ENCODE data around the gene KCNK3. TPM values are rescaled to one million over a fixed set of nuclear protein-coding genes. Genes with fewer than 3 reads are reported as not detected.

KCNK3 gene
- total RNA-seq, 1 experiment from 2014 or later = 0.09 TPM

DNA sequence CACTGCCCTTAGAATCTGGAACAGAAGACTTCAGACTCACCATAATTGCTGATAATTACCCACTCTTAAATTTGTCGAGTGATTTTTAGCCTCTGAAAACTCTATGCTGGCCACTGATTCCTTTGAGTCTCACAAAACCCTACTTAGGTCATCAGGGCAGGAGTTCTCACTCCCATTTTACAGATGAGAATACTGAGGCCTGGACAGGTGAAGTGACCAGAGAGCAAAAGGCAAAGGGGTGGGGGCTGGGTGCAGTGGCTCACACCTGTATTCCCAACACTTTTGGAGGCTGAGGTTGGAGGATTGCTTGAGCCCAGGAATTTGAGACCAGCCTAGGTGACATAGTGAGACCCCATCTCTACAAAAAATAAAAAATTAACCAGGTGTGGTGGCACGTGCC lies 36.8 kb downstream of the KCNK3 start:
- Histone ChIP-seq H3K9me3 (ENCODE audit: control insufficient read depth, low read depth, low read length) (no peaks in the 10 kb centered on the region), H3K27me3 (ENCODE audit: insufficient read depth, low read length) (no peaks in the 10 kb centered on the region), H2BK15ac (ENCODE audit: low read depth, low read length) (no peak overlapping the region), H3K9ac (ENCODE audit: extremely low read depth, insufficient read length, low read length) (no peak overlapping the region), H4K20me1 (ENCODE audit: control insufficient read depth, insufficient read depth, insufficient read length) (no peaks in the 10 kb centered on the region), H3K79me2 (ENCODE audit: insufficient read depth, low read length) (no peaks in the 10 kb centered on the region), H3K23ac (ENCODE audit: insufficient read length, low read depth, low read length) (no peak overlapping the region), H3K18ac (ENCODE audit: insufficient read length, low read depth, low read length) (no peak overlapping the region), H3K56ac (ENCODE audit: insufficient read length, low read depth, low read length) (no peak overlapping the region), H3K4me1 (ENCODE audit: insufficient read depth, low read length) (no peaks in the 10 kb centered on the region), H3K4ac (ENCODE audit: low read depth, low read length) (no peak overlapping the region), H2BK120ac (ENCODE audit: low read depth, low read length, poor library complexity, severe bottlenecking) (no peak overlapping the region), H3T11ph (ENCODE audit: low read length) (no peak overlapping the region), H3K4me2 (ENCODE audit: insufficient read depth, insufficient read length, low read length) (no peak overlapping the region), H4K8ac (replicated peaks; ENCODE audit: insufficient read length, low read depth, low read length) (no peak overlapping the region), H2BK20ac (ENCODE audit: low read depth, low read length, poor library complexity, severe bottlenecking) (no peak overlapping the region), H4K5ac (ENCODE audit: insufficient read length, low read depth, low read length) (no peak overlapping the region), H2BK5ac (ENCODE audit: insufficient read length, low read length) (no peak overlapping the region), H2BK12ac (ENCODE audit: insufficient read length, low read depth, low read length) (no peak overlapping the region), H3K27ac (ENCODE audit: insufficient read length, low read depth, low read length) (no peak overlapping the region), H3K79me1 (ENCODE audit: insufficient read depth, low read depth, low read length, poor library complexity, severe bottlenecking) (no peaks in the 10 kb centered on the region), H2AFZ (ENCODE audit: low read length) (no peak overlapping the region), H2AK5ac (ENCODE audit: insufficient read length, low read length) (no peak overlapping the region), H3K14ac (ENCODE audit: insufficient read depth, low read length) (no peak overlapping the region), H3K23me2 (ENCODE audit: insufficient read length, low read depth, low read length, poor library complexity, severe bottlenecking) (no peaks in the 10 kb centered on the region), H4K91ac (ENCODE audit: insufficient read length, low read depth, low read length) (no peak overlapping the region)
- Mint-ChIP-seq H3K9me3 (no peaks in the 10 kb centered on the region), H3K27ac (peak overlapping the region in 1 of 3 experiments; percentile 35; a peak in 1 of 7 replicates), H3K36me3 (ENCODE audit: insufficient read depth in 1 of 3, low read depth in 3 of 3) (no peaks in the 10 kb centered on the region; a peak in 1 of 7 replicates), H3K4me1 (peaks cover 0 to 3% of the 10 kb centered on the region in 2 experiments; a peak in 1 of 4 replicates), H3K27me3 (ENCODE audit: low read depth) (peaks cover 2% of the 10 kb centered on the region), H3K4me3 (no peak overlapping the region)
- WGBS (ENCODE audit: extremely low coverage, insufficient read length, low lambda C conversion rate) = no CpG with 5 or more reads among the region's 2 CpGs
- no peak for DNase-seq
- TF ChIP-seq, protein P1, sequence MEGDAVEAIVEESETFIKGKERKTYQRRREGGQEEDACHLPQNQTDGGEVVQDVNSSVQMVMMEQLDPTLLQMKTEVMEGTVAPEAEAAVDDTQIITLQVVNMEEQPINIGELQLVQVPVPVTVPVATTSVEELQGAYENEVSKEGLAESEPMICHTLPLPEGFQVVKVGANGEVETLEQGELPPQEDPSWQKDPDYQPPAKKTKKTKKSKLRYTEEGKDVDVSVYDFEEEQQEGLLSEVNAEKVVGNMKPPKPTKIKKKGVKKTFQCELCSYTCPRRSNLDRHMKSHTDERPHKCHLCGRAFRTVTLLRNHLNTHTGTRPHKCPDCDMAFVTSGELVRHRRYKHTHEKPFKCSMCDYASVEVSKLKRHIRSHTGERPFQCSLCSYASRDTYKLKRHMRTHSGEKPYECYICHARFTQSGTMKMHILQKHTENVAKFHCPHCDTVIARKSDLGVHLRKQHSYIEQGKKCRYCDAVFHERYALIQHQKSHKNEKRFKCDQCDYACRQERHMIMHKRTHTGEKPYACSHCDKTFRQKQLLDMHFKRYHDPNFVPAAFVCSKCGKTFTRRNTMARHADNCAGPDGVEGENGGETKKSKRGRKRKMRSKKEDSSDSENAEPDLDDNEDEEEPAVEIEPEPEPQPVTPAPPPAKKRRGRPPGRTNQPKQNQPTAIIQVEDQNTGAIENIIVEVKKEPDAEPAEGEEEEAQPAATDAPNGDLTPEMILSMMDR (conservative IDR thresholded peaks at IDR 0.05) = no peak

All from H9 (cell line).